Thyroid gland (tissue), 4 donors: ENCODE measurements around the gene CRABP2. TPM values are rescaled to one million over a fixed set of nuclear protein-coding genes. Genes with fewer than 3 reads are reported as not detected.

Experiments used
- DNase-seq, 2 donors: peaks; one replicate each; pipeline ENCODE4 v3.0.0-alpha.2; 2019
- H3K27ac ChIP-seq, 3 donors: fragments of 200-600 bp; sonication (generic); 1 replicate in 2 of 3; 2 replicates in 1 of 3; pipeline ENCODE4 v1.5.1; 2016 to 2019; ENCODE audit warnings: mild to moderate bottlenecking in 1 of 3, moderate library complexity in 1 of 3
- H3K27me3 ChIP-seq: fragments of 200-600 bp; sonication (generic); one replicate; pipeline ENCODE4 v1.5.1; 2019
- H3K36me3 ChIP-seq, 2 donors: fragments of 200-600 bp; sonication (generic); one replicate each; pipeline ENCODE4 v1.5.1; 2016 to 2019
- H3K4me1 ChIP-seq, 2 donors: fragments of 200-600 bp; sonication (generic); one replicate each; pipeline ENCODE4 v1.5.1; 2017 to 2019
- H3K4me3 ChIP-seq, 3 donors: fragments of 200-600 bp; sonication (generic); replicated peaks in 1 of 3; 1 replicate in 2 of 3; 2 replicates in 1 of 3; pipeline ENCODE4 v1.5.1; 2016; ENCODE audit warnings: mild to moderate bottlenecking in 1 of 3
- H3K9me3 ChIP-seq: fragments of 200-600 bp; sonication (generic); one replicate; pipeline ENCODE4 v1.5.1; 2017
- POLR2A ChIP-seq, 2 donors: fragments of 450-650 bp; IDR thresholded peaks; one replicate each; pipeline ENCODE4 v1.6.1; 2017; ENCODE audit warnings: antibody characterized with exemption in 2 of 2, mild to moderate bottlenecking in 2 of 2, moderate library complexity in 1 of 2
- WGBS, 2 donors: methylation state at CpG; one replicate each; pipeline ENCODE4 v1.1.5; 2017; 5-methylcytosine and 5-hydroxymethylcytosine counted together
- intact Hi-C: fragments of 100-400 bp; cut with DNase I; formaldehyde crosslinking; loops from one replicate; pipeline ENCODE4 v1.15.1; 2023
- total RNA-seq, 4 donors: library from RNA; depleted of rRNA; stranded (reverse); fragments of >200 nt; gene quantifications; one replicate each; pipeline ENCODE4 v1.2.3, GENCODE V29; 2016
- TF ChIP-seq, protein P1 (sequence below), 6 experiments: fragments of 200-600 bp in 3 of 6; fragments of 450-650 bp in 3 of 6; sonication (generic) in 3 of 6; IDR thresholded peaks; one replicate each; pipeline ENCODE4 v1.5.1; 2016 to 2019; ENCODE audit warnings: antibody characterized with exemption in 6 of 6, mild to moderate bottlenecking in 2 of 6, inconsistent platforms in 1 of 6, moderate library complexity in 1 of 6

The CRABP2 gene
- total RNA-seq, 4 donors from 2014 or later, result 3.0 to 15.3 (median 4.5) TPM; not detected in 1

DNA sequence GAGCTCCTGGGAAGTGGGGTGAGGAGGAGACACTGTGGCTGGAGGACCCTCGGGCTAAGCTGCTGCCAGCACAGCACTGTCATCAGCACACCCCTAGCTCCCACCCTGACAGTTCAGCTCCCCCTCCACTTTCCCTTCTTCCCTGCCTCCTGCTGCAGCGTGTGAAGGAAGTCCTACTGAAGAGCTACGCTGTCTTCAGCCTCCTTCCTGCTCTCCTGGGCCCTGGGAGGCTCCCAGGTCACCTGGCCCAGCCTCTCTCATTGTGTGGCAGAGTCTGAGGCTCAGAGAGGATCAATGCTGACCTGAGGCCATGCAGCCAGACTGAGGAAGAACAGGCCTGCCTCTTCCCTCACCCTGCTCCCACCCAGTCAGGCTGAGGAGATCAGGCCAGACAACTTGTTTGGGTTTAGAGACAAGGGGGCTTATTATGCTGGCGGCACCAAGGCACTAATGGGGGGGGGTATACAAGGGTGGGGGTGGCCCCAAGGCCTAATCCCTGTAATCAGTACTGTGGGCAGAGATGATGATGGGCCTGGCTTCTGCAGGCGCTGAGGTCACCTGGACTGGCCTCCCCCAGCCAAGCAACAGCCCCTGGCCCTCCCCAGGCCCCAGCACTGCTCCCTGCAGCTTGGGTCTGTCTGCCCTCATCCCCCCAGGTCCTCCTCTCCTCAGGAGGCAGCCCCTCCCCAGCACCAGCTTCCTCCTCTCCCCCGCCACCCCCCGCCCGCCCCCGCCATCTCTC is 37.2 kb downstream of the CRABP2 start:
- WGBS, 2 donors, result 89 to 90% methylated on average over 8 of the region's 9 CpGs
- H3K4me3 ChIP-seq, result no peak overlapping the region
- intact Hi-C loops, result no loop called here

DNA sequence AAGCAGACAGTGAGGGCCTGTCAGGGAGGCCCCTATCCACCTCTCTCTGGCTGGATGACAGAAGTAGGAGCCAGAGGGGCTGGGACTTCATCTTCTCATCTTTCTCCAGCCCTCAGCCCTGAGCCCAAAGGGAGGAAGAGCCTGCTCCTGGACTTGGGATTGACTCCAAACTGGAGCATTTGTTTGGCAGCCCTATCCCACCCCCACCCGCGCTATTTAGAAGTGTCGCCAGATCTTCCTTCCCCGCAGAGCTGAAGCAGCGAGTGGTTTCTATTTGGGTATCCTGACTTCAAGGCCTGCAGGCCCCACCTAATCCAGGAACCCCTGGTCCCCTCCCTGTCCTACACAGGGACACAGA is 37.8 kb downstream of the CRABP2 start:
- TF ChIP-seq, protein P1, sequence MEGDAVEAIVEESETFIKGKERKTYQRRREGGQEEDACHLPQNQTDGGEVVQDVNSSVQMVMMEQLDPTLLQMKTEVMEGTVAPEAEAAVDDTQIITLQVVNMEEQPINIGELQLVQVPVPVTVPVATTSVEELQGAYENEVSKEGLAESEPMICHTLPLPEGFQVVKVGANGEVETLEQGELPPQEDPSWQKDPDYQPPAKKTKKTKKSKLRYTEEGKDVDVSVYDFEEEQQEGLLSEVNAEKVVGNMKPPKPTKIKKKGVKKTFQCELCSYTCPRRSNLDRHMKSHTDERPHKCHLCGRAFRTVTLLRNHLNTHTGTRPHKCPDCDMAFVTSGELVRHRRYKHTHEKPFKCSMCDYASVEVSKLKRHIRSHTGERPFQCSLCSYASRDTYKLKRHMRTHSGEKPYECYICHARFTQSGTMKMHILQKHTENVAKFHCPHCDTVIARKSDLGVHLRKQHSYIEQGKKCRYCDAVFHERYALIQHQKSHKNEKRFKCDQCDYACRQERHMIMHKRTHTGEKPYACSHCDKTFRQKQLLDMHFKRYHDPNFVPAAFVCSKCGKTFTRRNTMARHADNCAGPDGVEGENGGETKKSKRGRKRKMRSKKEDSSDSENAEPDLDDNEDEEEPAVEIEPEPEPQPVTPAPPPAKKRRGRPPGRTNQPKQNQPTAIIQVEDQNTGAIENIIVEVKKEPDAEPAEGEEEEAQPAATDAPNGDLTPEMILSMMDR (IDR thresholded peaks at IDR 0.05), result no peak
- TF ChIP-seq POLR2A (IDR thresholded peaks at IDR 0.05), result no peak
- Histone ChIP-seq H3K9me3 (no peaks in the 10 kb centered on the region), H3K4me3 (no peak overlapping the region), H3K27ac (peak overlapping the region; percentile 37 to 63 (median 61)), H3K36me3 (no peaks in the 10 kb centered on the region), H3K27me3 (no peaks in the 10 kb centered on the region), H3K4me1 (peaks cover 4 to 48% of the 10 kb centered on the region in 2 donors)
- intact Hi-C loops, result no loop called here
- WGBS, 2 donors, result 65 to 86% methylated on average over 4 to 5 of the region's 5 CpGs
- no peak for DNase-seq

More for the DNA sequence above, 37.2 kb downstream of the CRABP2 start:
- Histone ChIP-seq H3K9me3 (no peaks in the 10 kb centered on the region), H3K27me3 (no peaks in the 10 kb centered on the region), H3K36me3 (no peaks in the 10 kb centered on the region), H3K27ac (peak overlapping the region in 2 of 3 donors; percentile 61 to 63), H3K4me1 (peaks cover 0 to 43% of the 10 kb centered on the region in 2 donors)
- TF ChIP-seq POLR2A (IDR thresholded peaks at IDR 0.05), result no peak
- TF ChIP-seq, protein P1 (IDR thresholded peaks at IDR 0.05), result no peak
- DNase-seq, result no peak

DNA sequence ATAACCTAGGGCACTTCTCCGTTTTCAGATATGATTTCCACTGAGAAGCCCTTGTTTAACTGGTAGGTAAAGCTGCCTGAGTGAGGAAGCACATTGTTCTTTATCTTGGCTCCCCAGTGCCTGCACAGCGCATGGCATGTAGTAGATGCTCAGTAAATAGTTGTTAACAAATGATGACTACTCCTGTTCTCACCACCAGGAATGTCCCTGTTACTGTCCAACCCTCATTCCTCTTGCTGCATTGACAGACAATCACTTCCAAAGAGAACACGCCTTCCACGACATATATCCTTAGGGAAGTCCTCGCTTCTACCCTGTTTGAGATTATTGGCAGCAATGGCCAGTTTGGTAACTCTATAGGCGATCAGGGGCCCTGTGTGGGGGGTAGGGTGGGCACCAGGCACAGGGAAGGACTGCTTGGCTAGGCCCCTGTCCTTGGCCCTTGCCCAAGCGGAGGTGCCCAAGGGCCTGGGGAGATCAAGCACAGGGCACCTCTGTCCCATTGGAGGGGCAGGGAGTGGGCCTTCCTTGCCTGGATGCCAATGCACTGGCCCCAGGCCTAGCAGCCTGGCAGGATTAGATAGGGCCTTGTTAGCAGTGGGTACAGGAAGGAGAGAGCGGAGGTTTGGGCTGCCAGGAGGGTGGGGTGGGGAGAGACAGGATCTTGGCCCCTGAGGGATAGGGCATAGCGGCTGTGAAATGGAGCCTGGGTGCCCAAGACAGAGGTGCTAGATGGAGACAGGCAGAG is 38.3 kb downstream of the CRABP2 start:
- Histone ChIP-seq H3K4me3 (no peak overlapping the region), H3K27ac (peak overlapping the region; percentile 37 to 63 (median 61)), H3K9me3 (no peaks in the 10 kb centered on the region), H3K36me3 (no peaks in the 10 kb centered on the region), H3K27me3 (no peaks in the 10 kb centered on the region), H3K4me1 (peaks cover 4 to 54% of the 10 kb centered on the region in 2 donors)
- no peak for DNase-seq
- 87 to 90% methylated on average over 9 of the region's 9 CpGs for WGBS, 2 donors
- TF ChIP-seq POLR2A (IDR thresholded peaks at IDR 0.05), result no peak
- TF ChIP-seq, protein P1 (IDR thresholded peaks at IDR 0.05), result no peak
- intact Hi-C loops, result no loop called here

DNA sequence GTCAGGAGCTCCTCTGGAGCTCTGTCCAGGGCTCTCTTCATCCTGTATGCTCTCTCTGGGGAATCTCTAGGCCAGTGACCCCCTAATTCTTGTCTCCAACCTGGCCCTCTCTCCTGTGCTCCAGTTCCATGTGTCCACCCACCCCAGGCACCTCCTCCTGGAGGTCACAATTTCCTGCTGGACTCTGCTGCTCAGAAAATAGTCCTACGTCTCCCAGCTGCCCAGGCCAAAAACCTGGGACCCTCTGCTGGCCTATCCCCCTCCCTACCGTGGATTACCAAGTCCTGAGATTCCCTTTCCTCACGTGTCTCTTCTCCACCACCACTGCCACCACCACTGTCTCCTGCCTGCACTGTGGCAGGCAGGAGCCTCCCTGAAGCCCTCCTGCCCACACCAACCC is 39.8 kb downstream of the CRABP2 start:
- DNase-seq, result no peak
- H3K4me3 ChIP-seq, result no peak overlapping the region
- WGBS, 2 donors, result 63 to 81% methylated on average over 3 of the region's 3 CpGs
- TF ChIP-seq, protein P1 (IDR thresholded peaks at IDR 0.05), result no peak
- no peak for TF ChIP-seq POLR2A (IDR thresholded peaks at IDR 0.05)
- peaks cover 4 to 65% of the 10 kb centered on the region in 2 donors for H3K4me1 ChIP-seq
- H3K27ac ChIP-seq, result peak overlapping the region in 1 of 3 donors; percentile 58
- no peaks in the 10 kb centered on the region for H3K36me3 ChIP-seq
- no peaks in the 10 kb centered on the region for H3K27me3 ChIP-seq
- H3K9me3 ChIP-seq, result no peaks in the 10 kb centered on the region
- intact Hi-C loops, result no loop called here
